ENCODE data around the gene RAB11FIP4.

The RAB11FIP4 gene

GRCh38 chr17:31579265-31579664, 187.8 kb downstream of the RAB11FIP4 start:
- no peak for DNase-seq

GRCh38 chr17:31580316-31580705, 188.8 kb downstream of the RAB11FIP4 start:
- no peak for DNase-seq

- no peak for DNase-seq
Observed at GRCh38 chr17:31580706-31581490, 189.4 kb downstream of the RAB11FIP4 start.

- no peak for DNase-seq
Observed at GRCh38 chr17:31581491-31581890, 190.0 kb downstream of the RAB11FIP4 start.

- peak; percentile 19 for DNase-seq
Observed at GRCh38 chr17:31582151-31582907, 190.9 kb downstream of the RAB11FIP4 start.

GRCh38 chr17:31583772-31584356, 192.4 kb downstream of the RAB11FIP4 start:
- no peak for DNase-seq

GRCh38 chr17:31584438-31585279, 193.2 kb downstream of the RAB11FIP4 start:
- DNase-seq, result no peak

- no peak for DNase-seq
Observed at GRCh38 chr17:31585280-31585630, 193.8 kb downstream of the RAB11FIP4 start.

- no peak for DNase-seq
Observed at GRCh38 chr17:31586946-31587345, 195.5 kb downstream of the RAB11FIP4 start.

GRCh38 chr17:31587462-31587861, 196.0 kb downstream of the RAB11FIP4 start:
- DNase-seq, result no peak
